GM18526 (cell line): ENCODE measurements around the gene SPINT1.

ENCODE experiments used
- POLR2A ChIP-seq: IDR thresholded peaks from 3 replicates; pipeline ENCODE4 v1.6.1; 2011; ENCODE audit not compliant: insufficient read length; ENCODE audit errors: extremely low read depth

The SPINT1 gene, protein sequence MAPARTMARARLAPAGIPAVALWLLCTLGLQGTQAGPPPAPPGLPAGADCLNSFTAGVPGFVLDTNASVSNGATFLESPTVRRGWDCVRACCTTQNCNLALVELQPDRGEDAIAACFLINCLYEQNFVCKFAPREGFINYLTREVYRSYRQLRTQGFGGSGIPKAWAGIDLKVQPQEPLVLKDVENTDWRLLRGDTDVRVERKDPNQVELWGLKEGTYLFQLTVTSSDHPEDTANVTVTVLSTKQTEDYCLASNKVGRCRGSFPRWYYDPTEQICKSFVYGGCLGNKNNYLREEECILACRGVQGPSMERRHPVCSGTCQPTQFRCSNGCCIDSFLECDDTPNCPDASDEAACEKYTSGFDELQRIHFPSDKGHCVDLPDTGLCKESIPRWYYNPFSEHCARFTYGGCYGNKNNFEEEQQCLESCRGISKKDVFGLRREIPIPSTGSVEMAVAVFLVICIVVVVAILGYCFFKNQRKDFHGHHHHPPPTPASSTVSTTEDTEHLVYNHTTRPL

GRCh38 chr15:40843885-40844695 is at the start of gene SPINT1:
SPINT1 (plus strand) TSS chr15:40844048; CDS start chr15:40844555, 507 bp downstream.
- TF ChIP-seq POLR2A = no peak

- no peak for TF ChIP-seq POLR2A
Measured at GRCh38 chr15:40796041-40796440, 47.8 kb upstream of the SPINT1 start.

- no peak for TF ChIP-seq POLR2A
Measured at GRCh38 chr15:40796512-40796911, 47.3 kb upstream of the SPINT1 start.

DNA sequence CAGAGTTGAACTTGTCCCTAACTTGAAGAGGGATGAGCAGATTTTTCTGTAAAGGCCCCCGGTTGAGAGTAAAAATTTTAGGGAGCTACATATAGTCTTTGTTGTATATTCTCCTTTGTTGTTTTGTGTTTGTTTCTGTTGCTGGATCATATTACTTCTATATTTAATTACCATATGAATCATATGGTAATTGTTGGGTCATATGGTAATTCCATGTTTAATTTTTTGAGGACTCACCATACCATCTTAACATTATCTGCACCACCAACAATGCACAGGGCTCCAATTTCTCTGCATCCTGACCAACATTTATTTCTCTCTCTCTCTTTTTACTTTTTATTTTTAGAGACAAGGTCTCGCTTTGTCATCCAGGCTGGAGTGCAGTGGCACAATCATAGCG is 44.3 kb upstream of the SPINT1 start:
- no peak for TF ChIP-seq POLR2A

GRCh38 chr15:40803076-40803475 is 40.8 kb upstream of the SPINT1 start:
- TF ChIP-seq POLR2A = no peak

GRCh38 chr15:40803688-40804087 is 40.2 kb upstream of the SPINT1 start:
- TF ChIP-seq POLR2A = no peak

DNA sequence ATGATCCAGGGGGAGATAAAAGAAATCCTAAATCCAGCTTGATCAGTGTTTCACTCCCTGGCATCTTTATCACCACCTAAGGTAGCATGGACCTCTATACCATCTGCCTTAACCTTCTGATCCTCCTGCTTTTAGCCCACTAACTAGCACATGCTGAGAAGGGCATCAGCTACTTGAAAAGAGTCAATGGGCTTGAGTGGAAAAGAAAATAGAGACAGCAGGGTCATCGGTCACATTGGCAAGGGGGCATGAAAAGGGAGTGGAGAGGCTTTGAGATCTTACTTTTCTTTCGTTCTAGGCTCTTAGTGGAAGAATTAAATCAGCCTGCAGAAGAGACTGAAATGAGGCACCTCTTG is 37.2 kb upstream of the SPINT1 start:
- no peak for TF ChIP-seq POLR2A

DNA sequence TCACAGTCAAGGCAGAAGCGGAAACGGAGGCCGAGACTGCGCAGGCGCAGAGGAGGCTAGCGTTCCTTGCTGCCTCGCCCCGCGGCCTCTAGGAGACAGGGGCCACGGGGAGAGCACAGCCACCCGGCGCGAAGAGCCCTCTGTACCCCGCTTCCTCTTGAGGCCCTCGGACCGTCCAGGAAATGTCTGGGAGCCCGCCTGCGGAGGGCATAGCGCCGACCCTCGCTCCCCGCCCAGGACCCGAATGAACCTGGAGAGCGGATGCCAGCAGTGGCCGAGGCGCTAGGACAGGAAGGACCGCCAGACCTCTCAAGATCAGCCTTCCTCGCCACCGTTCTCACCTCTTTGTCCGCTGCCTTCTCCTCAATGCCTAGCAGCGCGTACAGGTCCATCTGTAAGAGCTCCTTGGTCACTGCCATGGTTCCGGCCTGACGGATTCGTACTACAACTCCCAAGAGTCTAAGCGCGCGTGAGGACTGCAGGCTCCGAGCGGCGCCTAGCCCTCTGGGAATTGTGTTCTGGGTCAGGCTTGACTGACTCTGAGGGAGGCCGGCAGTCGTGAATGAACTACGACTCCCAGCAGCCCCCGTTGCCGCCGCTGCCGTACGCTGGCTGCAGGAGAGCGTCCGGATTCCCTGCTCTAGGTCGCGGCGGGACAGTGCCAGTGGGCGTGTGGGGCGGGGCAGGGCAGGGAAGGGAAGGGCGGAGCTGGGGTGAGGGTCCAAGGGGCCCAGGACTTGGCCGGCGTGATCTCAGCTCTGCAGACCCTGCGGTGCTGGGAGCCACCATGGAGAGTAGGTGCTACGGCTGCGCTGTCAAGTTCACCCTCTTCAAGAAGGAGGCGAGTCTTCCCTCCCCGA is 36.6 kb upstream of the SPINT1 start, which contains the start of the genes DNAJC17 and ZFYVE19:
Gene DNAJC17, minus strand, starts transcription at position 446 of the 860 bp plus-strand sequence. Its CDS starts 27 bp downstream, at position 419.
Gene ZFYVE19, plus strand, starts transcription at position 62 of the 860 bp plus-strand sequence. Its CDS starts 501 bp downstream, at position 563.
- TF ChIP-seq POLR2A = peak; percentile 90

DNA sequence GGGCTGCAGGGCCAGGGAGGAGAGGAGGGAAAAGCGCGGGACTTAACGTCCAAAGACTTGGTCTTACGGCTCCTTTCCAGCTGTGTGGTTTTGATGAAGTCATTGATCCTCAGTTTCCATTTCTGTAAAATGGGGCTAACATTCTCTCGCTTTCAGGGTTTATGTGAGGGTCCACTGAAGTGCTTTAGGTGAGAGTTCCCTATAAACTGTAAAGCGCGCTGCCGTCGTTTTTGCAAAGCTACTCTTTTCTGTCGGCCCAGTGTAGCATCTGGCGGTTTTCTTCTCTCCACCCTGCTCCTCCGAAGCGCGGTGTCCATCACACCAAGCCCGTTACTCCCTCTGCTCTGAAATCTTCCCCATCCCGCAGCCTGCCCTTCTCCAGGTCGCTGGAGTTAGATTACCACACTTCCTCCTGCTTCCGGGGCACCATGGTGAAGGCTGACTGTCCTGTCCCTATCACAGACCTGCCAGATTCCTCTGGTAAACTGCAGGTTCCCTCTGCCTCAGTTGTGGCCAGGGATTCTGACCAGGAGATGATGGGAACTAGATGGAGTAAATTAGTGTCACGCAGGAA is 35.9 kb upstream of the SPINT1 start:
- TF ChIP-seq POLR2A = no peak

GRCh38 chr15:40808861-40809450 is 34.9 kb upstream of the SPINT1 start:
- no peak for TF ChIP-seq POLR2A

GRCh38 chr15:40812721-40813425 is 31.0 kb upstream of the SPINT1 start:
- TF ChIP-seq POLR2A = no peak

- TF ChIP-seq POLR2A = no peak
Measured at GRCh38 chr15:40815042-40815698, 28.7 kb upstream of the SPINT1 start.

- TF ChIP-seq POLR2A = no peak
Measured at GRCh38 chr15:40819048-40819447, 24.8 kb upstream of the SPINT1 start.

- no peak for TF ChIP-seq POLR2A
Measured at GRCh38 chr15:40821195-40821594, 22.7 kb upstream of the SPINT1 start.
